Vagina (tissue), 2 donors: ENCODE results near the gene MED8.

Experiments used
- CTCF ChIP-seq, 3 experiments: fragments of 450-650 bp in 2 of 3; fragments of 200-600 bp in 1 of 3; sonication (generic) in 1 of 3; IDR thresholded peaks; one replicate each; pipeline ENCODE4 v1.5.1; 2017 to 2019; ENCODE audit warnings: antibody characterized with exemption in 3 of 3, mild to moderate bottlenecking in 2 of 3, moderate library complexity in 2 of 3
- POLR2A ChIP-seq, 2 donors: fragments of 450-650 bp; IDR thresholded peaks; one replicate each; pipeline ENCODE4 v1.6.1; 2017; ENCODE audit warnings: antibody characterized with exemption in 2 of 2, mild to moderate bottlenecking in 2 of 2, moderate library complexity in 2 of 2

- no peak for TF ChIP-seq CTCF (IDR thresholded peaks at IDR 0.05)
- no peak for TF ChIP-seq POLR2A (IDR thresholded peaks at IDR 0.05)
These were observed 7.4 kb downstream of the MED8 start for GRCh38 chr1:43382027-43382779.
